GM12801 (cell line): ENCODE results near the gene ADAMTS19.

ENCODE experiments used
- CTCF ChIP-seq: IDR thresholded peaks from one replicate; pipeline ENCODE4 v1.5.1; 2011; ENCODE audit warnings: control low read depth; ENCODE audit not compliant: insufficient read length; ENCODE audit errors: extremely low read depth

Gene ADAMTS19

GRCh38 chr5:129656952-129657351, 196.9 kb downstream of the ADAMTS19 start:
- TF ChIP-seq CTCF: no peak

DNA sequence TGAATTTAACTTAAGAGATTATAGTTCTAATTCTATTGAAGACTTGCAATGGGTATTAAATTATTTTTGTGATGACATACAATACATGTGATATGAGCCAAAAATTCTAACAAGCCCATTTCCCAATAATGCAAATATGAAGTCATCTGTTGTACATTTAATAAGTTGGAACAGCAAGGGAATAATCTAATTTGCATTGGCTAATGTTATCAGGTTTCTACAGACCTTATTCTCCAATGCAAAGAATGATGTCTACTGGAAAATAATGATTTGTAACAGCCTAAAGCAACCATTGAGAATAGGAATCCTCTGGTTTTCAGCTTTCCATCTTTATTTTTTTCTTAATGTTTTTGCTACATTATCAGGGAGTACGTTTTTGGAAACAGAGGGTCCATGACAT, 198.7 kb downstream of the ADAMTS19 start:
- no peak for TF ChIP-seq CTCF

GRCh38 chr5:129661366-129662035, 201.4 kb downstream of the ADAMTS19 start:
- TF ChIP-seq CTCF: no peak

DNA sequence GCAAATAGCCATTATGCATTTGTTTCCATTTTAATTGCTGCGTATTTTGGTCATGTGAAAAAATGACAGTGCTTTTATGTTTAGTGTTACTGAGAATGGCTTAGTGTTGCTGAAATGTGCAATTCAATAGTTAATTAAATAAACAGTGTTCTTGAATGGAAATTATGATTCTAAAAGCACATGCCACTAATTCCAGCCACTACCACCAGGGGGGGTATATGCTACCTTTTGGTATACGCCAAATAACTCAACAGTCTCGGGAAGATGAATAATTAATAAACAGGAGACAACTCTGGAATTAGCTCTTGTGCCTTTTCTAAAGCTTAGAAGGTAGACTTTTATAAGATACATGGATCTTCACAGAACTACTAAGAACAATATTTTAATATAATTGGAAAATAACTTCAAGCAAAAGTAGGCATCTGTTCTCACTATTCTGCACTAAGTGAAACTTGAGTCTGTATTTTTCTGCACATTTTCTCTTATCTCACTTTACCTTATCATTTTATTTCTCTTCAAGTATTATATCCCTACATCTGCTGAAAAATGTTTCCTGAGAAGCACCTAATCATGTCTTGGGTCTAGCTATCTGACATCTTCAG, 204.3 kb downstream of the ADAMTS19 start:
- no peak for TF ChIP-seq CTCF

DNA sequence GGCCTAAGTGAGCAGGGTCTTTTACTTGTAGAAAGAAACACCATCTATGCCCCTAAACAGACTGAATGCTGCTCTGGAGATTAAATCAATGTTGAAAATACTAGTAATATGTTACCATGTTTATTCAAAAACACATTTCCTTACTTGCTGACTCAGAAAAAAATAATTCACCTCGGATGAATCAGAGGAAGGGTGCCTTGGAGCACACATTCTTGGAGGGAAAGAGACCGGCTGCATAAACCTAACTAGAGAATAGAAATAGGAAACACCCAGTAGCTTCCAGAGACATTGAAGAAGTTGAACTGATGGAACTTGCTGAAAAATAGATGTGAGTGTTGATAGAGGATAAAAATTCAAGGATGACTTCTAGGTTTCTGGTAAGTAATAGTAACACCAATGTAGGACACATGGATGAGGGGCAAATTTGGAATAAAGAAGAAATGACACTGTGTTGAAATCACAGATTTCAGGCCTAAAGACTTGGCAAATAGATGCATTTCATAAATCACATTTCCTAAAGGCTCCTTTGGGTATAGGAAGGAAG, 210.9 kb downstream of the ADAMTS19 start:
- TF ChIP-seq CTCF: no peak

DNA sequence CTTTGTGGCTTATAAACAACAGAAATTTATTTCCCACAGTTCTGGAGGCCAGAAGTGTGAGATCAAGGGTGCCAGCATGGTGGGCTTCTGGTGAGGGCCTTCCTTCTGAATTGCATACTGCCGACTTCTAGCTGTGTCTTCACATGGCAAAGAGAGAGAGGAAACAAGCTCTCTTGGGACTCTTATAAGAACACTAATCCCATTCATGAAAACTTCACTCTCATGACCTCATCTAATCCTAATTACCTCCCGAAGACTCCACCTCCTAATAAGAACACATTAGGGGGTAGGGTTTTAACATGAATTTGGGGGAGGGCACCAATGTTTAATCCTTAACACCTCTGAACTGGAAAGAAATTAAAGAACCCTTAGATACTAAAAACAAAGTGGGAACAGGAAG, 211.9 kb downstream of the ADAMTS19 start:
- TF ChIP-seq CTCF: no peak

- no peak for TF ChIP-seq CTCF
Measured at GRCh38 chr5:129679671-129680070, 219.6 kb downstream of the ADAMTS19 start.
